ENCODE data around the gene DYNC1H1. TPM values are rescaled to one million over a fixed set of nuclear protein-coding genes. Genes with fewer than 3 reads are reported as not detected.

The DYNC1H1 gene
- polyA plus RNA-seq, 1 donor (not counting 4 experiments of a cell fraction or from before 2014, with no cell fraction given), result 166 TPM

GRCh38 chr14:101929096-101929495 is 35.3 kb upstream of the DYNC1H1 start:
- no peaks in the 10 kb centered on the region for H3K4me1 ChIP-seq (ENCODE audit: control insufficient read depth, extremely low read depth, insufficient read depth, low read length)
- DNase-seq (ENCODE audit: low read depth, low spot score), result no peak
- H3K79me2 ChIP-seq (ENCODE audit: control insufficient read depth, insufficient read depth, low read length), result no peaks in the 10 kb centered on the region
- H3K4me2 ChIP-seq (ENCODE audit: control insufficient read depth, extremely low read depth, insufficient read depth, low read depth, low read length), result no peak overlapping the region
- peaks cover 0 to 9% of the 10 kb centered on the region in 2 experiments for H3K36me3 ChIP-seq (ENCODE audit: control insufficient read depth in 2 of 2, extremely low read depth in 1 of 2, insufficient read depth in 2 of 2, low read length in 2 of 2)
- no peak overlapping the region for H3K4me3 ChIP-seq (ENCODE audit: control insufficient read depth in 2 of 3, extremely low read depth in 1 of 3, insufficient read depth in 2 of 3, low read depth in 1 of 3, low read length in 3 of 3)
- no peak overlapping the region for H3K9ac ChIP-seq (ENCODE audit: control insufficient read depth, extremely low read depth, insufficient read depth, low read length)
- no peaks in the 10 kb centered on the region for H4K20me1 ChIP-seq (ENCODE audit: control insufficient read depth, extremely low read depth, insufficient read depth, low read length)
- H3K27me3 ChIP-seq (ENCODE audit: control insufficient read depth, extremely low read depth, insufficient read depth, low read length), result no peaks in the 10 kb centered on the region
- H3K27ac ChIP-seq (ENCODE audit: control insufficient read depth, insufficient read depth, low read length), result no peak overlapping the region
- dilution Hi-C loops (cut with MboI; ENCODE audit: extremely low pct_ligation_motif_present, low sequenced_read_pairs), result no loop called here
- H3K9me3 ChIP-seq (ENCODE audit: control insufficient read depth, low read depth, low read length), result no peaks in the 10 kb centered on the region
- FAIRE-seq, result no peak
- H3K9me1 ChIP-seq (ENCODE audit: control insufficient read depth, extremely low read depth, insufficient read depth, low read length), result no peaks in the 10 kb centered on the region
- no peak overlapping the region for H2AFZ ChIP-seq (ENCODE audit: control insufficient read depth, low read length)
- no peak for TF ChIP-seq CTCF (optimal IDR thresholded peaks at IDR 0.05 in 1 of 3, IDR thresholded peaks at IDR 0.05 in 1 of 3, conservative IDR thresholded peaks at IDR 0.05 in 1 of 3; ENCODE audit: extremely low read depth in 1 of 3, insufficient read depth in 2 of 3, low read length in 3 of 3)
- TF ChIP-seq EZH2 (IDR thresholded peaks at IDR 0.05; ENCODE audit: low read length), result no peak

GRCh38 chr14:101929946-101930345 is 34.4 kb upstream of the DYNC1H1 start:
- Histone ChIP-seq H2AFZ (ENCODE audit: control insufficient read depth, low read length) (no peak overlapping the region), H3K9me3 (ENCODE audit: control insufficient read depth, low read depth, low read length) (no peaks in the 10 kb centered on the region), H3K4me3 (ENCODE audit: control insufficient read depth in 2 of 3, extremely low read depth in 1 of 3, insufficient read depth in 2 of 3, low read depth in 1 of 3, low read length in 3 of 3) (no peak overlapping the region), H3K27ac (ENCODE audit: control insufficient read depth, insufficient read depth, low read length) (no peak overlapping the region), H3K27me3 (ENCODE audit: control insufficient read depth, extremely low read depth, insufficient read depth, low read length) (no peaks in the 10 kb centered on the region), H3K4me1 (ENCODE audit: control insufficient read depth, extremely low read depth, insufficient read depth, low read length) (no peaks in the 10 kb centered on the region), H3K79me2 (ENCODE audit: control insufficient read depth, insufficient read depth, low read length) (no peaks in the 10 kb centered on the region), H3K4me2 (ENCODE audit: control insufficient read depth, extremely low read depth, insufficient read depth, low read depth, low read length) (no peak overlapping the region), H3K36me3 (ENCODE audit: control insufficient read depth in 2 of 2, extremely low read depth in 1 of 2, insufficient read depth in 2 of 2, low read length in 2 of 2) (peaks cover 0 to 8% of the 10 kb centered on the region in 2 experiments), H4K20me1 (ENCODE audit: control insufficient read depth, extremely low read depth, insufficient read depth, low read length) (no peaks in the 10 kb centered on the region), H3K9ac (ENCODE audit: control insufficient read depth, extremely low read depth, insufficient read depth, low read length) (no peak overlapping the region), H3K9me1 (ENCODE audit: control insufficient read depth, extremely low read depth, insufficient read depth, low read length) (no peaks in the 10 kb centered on the region)
- dilution Hi-C loops (cut with MboI; ENCODE audit: extremely low pct_ligation_motif_present, low sequenced_read_pairs), result no loop called here
- FAIRE-seq (no peak), DNase-seq (ENCODE audit: low read depth, low spot score) (no peak)
- TF ChIP-seq EZH2 (IDR thresholded peaks at IDR 0.05; ENCODE audit: low read length), result no peak
- no peak for TF ChIP-seq CTCF (optimal IDR thresholded peaks at IDR 0.05 in 1 of 3, IDR thresholded peaks at IDR 0.05 in 1 of 3, conservative IDR thresholded peaks at IDR 0.05 in 1 of 3; ENCODE audit: extremely low read depth in 1 of 3, insufficient read depth in 2 of 3, low read length in 3 of 3)
